WERI-Rb-1 (cell line): Measurements from ENCODE around the gene SYNJ2BP.

Source experiments
- DNase-seq: peaks from one replicate; pipeline ENCODE4 v3.0.0-alpha.2; 2020
- H3K27ac ChIP-seq: fragments of 250-450 bp; sonication (Bioruptor Pico); 2 replicates; pipeline ENCODE4 v1.5.1; 2020; ENCODE audit warnings: mild to moderate bottlenecking, moderate library complexity
- H3K27me3 ChIP-seq: fragments of 250-450 bp; sonication (Bioruptor Pico); 2 replicates; pipeline ENCODE4 v1.5.1; 2021; ENCODE audit warnings: mild to moderate bottlenecking, low read depth, moderate library complexity; ENCODE audit not compliant: insufficient read depth, severe bottlenecking
- H3K36me3 ChIP-seq: fragments of 250-450 bp; sonication (Bioruptor Pico); 2 replicates; pipeline ENCODE4 v1.5.1; 2020; ENCODE audit warnings: mild to moderate bottlenecking, moderate library complexity
- H3K4me3 ChIP-seq: 2 replicates; pipeline ENCODE4 v1.5.1; 2011; ENCODE audit warnings: low read depth, mild to moderate bottlenecking, control low read depth, low read length
- H3K9me3 ChIP-seq: fragments of 250-450 bp; sonication (Bioruptor Pico); 2 replicates; pipeline ENCODE4 v1.5.1; 2021; ENCODE audit warnings: mild to moderate bottlenecking, moderate library complexity; ENCODE audit not compliant: severe bottlenecking
- TF ChIP-seq, protein P1 (sequence below): IDR thresholded peaks from 2 replicates; pipeline ENCODE4 v1.5.1; 2011; ENCODE audit warnings: low read depth, mild to moderate bottlenecking, control low read depth, inconsistent platforms, low read length

The SYNJ2BP gene

DNA sequence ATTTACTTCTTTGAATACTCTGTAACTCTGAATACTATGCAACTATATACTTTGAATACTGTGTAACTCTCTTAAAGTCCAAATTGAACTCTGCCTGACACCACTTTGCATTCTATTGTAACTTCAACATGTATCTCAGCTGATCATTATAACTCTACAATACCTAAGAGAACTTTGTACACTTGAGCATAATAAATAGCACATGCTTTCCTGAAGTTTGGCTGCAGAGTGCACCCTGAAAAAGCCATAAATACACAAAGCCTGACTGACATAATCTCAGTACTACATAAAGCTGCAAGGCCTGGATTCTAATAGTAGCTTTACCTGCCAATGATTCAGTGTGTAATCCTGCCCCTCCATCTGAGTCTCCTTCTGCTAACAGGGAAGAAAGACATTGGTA lies 36.1 kb downstream of the SYNJ2BP start:
- Histone ChIP-seq H3K27me3 (no peaks in the 10 kb centered on the region), H3K4me3 (no peak overlapping the region), H3K9me3 (no peaks in the 10 kb centered on the region), H3K27ac (no peak overlapping the region), H3K36me3 (peaks cover 4% of the 10 kb centered on the region)
- no peak for DNase-seq
- TF ChIP-seq, protein P1, sequence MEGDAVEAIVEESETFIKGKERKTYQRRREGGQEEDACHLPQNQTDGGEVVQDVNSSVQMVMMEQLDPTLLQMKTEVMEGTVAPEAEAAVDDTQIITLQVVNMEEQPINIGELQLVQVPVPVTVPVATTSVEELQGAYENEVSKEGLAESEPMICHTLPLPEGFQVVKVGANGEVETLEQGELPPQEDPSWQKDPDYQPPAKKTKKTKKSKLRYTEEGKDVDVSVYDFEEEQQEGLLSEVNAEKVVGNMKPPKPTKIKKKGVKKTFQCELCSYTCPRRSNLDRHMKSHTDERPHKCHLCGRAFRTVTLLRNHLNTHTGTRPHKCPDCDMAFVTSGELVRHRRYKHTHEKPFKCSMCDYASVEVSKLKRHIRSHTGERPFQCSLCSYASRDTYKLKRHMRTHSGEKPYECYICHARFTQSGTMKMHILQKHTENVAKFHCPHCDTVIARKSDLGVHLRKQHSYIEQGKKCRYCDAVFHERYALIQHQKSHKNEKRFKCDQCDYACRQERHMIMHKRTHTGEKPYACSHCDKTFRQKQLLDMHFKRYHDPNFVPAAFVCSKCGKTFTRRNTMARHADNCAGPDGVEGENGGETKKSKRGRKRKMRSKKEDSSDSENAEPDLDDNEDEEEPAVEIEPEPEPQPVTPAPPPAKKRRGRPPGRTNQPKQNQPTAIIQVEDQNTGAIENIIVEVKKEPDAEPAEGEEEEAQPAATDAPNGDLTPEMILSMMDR = no peak

DNA sequence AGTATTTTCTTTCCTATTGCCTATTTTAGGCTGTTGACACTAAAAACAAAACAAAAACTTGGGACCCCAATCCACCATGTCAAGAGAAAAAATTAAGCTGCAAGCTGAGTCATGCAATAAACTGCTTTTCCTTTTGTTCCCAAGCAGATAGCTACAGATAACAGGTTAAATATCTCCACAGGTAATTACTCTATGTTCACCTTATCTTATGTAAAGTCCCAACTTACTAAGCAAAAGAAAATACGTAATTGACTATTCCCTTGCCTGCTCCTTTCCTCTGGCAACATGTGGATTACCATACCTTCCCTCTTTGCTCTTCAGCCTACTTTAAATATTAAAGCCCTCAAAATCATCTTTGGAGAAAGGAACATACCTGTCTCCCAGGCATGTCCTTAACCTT lies 38.2 kb downstream of the SYNJ2BP start:
- no peaks in the 10 kb centered on the region for H3K27me3 ChIP-seq
- no peak overlapping the region for H3K4me3 ChIP-seq
- H3K9me3 ChIP-seq = no peaks in the 10 kb centered on the region
- no peak for DNase-seq
- TF ChIP-seq, protein P1 = no peak
- H3K27ac ChIP-seq = no peak overlapping the region
- H3K36me3 ChIP-seq = peaks cover 12% of the 10 kb centered on the region
